HEK293 (cell line): ENCODE results near the gene B3GNT9.

ENCODE experiments used
- SETDB1 ChIP-seq: IDR thresholded peaks from one replicate; pipeline ENCODE4 v1.6.1; 2017; ENCODE audit warnings: mild to moderate bottlenecking, low read length, moderate library complexity, mixed read lengths; ENCODE audit not compliant: insufficient read length
- ZFP3 ChIP-seq: fragments of 450-650 bp; formaldehyde crosslinking; IDR thresholded peaks from 2 replicates; pipeline ENCODE4 v1.5.1; 2016; ENCODE audit warnings: low read depth, missing biosample characterization, missing genetic modification characterization
- TF ChIP-seq, protein P1 (sequence below): fragments of 450-650 bp; formaldehyde crosslinking; IDR thresholded peaks from 2 replicates; pipeline ENCODE4 v1.5.1; 2016; ENCODE audit warnings: missing biosample characterization, missing genetic modification characterization

DNA sequence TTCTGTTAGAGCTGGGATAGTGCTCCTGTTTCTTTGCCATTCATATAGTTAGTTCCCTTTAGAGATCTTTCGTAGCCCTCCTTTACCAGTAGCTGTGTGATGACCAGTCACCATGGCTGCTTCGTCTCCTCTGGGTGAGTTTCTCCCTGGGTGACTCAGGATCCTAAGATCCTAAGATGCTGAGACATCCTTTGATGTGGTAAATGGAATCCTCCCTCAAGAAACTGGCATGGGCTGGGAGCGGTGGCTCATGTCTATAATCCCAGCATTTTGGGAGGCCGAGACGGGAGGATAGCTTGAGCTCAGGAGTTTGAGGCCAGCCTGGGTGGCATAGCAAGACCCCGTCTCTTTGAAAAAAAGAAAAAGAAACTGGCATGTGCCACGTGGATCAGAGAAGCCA is 35.2 kb downstream of the B3GNT9 start:
- TF ChIP-seq SETDB1, result no peak
- TF ChIP-seq ZFP3 (tag by site-specific recombination), result no peak
- TF ChIP-seq, protein P1, sequence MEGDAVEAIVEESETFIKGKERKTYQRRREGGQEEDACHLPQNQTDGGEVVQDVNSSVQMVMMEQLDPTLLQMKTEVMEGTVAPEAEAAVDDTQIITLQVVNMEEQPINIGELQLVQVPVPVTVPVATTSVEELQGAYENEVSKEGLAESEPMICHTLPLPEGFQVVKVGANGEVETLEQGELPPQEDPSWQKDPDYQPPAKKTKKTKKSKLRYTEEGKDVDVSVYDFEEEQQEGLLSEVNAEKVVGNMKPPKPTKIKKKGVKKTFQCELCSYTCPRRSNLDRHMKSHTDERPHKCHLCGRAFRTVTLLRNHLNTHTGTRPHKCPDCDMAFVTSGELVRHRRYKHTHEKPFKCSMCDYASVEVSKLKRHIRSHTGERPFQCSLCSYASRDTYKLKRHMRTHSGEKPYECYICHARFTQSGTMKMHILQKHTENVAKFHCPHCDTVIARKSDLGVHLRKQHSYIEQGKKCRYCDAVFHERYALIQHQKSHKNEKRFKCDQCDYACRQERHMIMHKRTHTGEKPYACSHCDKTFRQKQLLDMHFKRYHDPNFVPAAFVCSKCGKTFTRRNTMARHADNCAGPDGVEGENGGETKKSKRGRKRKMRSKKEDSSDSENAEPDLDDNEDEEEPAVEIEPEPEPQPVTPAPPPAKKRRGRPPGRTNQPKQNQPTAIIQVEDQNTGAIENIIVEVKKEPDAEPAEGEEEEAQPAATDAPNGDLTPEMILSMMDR (tag by site-specific recombination), result no peak
